Fibroblast of pulmonary artery (primary cell): ENCODE measurements around the gene ATP6AP2.
"Not testable (repeated sequence)": the region's sequence is repeated elsewhere in the genome, so short reads cannot be mapped to it uniquely, and the experiment has no call there.

Experiments used
- DNase-seq: peaks from one replicate; pipeline ENCODE4 v3.0.0-alpha.2; 2010; ENCODE audit warnings: low read depth
- H3K4me3 ChIP-seq: replicated peaks from 2 replicates; pipeline ENCODE4 v1.5.1; 2011; ENCODE audit warnings: low read depth, mild to moderate bottlenecking, control low read depth, low read length, moderate library complexity
- CTCF ChIP-seq: IDR thresholded peaks from 2 replicates; pipeline ENCODE4 v1.5.1; 2011; ENCODE audit warnings: mild to moderate bottlenecking, control low read depth, low read length, inconsistent platforms; ENCODE audit errors: missing control alignments

The ATP6AP2 gene

DNA sequence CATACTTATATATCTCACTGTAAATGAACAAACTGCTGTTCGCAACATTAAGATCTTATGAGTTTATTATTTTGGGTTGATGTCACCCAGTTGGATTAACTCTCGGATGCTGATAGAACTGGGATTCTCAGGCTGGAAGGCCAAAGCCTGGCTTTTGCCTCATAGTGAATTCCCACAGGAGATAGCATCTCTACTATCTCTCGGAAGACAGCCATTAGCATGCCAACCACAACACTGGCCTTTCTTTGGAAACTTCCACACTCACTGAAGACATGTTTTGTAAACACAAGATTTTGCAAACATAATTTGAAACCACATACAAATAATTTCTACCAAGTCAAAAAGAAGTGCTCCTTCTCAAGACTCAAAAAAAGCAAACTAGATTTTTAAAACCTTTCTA lies 4.5 kb upstream of the ATP6AP2 start:
- H3K4me3 ChIP-seq = no peak overlapping the region
- TF ChIP-seq CTCF = no peak
- no peak for DNase-seq

DNA sequence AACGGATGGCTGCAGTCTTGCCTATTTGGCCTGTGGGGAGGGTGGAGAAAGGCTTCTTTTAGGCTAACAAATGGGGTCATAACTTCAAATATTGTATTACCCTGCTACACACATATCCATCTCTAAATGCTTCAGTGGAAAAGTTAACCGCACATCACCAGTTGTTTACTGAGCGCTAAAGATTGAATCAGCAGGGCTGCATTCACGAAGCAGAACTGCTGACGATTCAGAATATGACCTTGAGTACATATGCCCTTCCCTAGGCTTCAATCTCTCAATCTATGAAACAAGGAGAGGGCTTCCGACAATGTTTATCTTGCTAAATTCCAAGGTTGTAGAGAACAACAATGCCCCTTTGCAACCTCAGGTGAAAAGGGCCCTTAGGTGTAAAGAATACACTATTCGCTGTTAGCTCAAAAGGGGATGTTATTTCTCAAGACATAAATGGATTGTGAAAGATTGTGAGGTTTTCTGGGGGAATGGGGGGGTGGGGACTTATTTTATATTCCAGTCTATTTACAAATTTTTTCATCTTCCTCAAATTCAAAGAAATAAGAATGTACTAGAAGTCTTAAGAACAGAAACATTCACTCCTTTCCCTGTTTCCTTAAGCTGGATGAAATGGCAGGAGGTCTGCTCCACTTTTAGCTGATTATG lies 2.6 kb upstream of the ATP6AP2 start:
- H3K4me3 ChIP-seq = no peak overlapping the region
- no peak for DNase-seq
- no peak for TF ChIP-seq CTCF

DNA sequence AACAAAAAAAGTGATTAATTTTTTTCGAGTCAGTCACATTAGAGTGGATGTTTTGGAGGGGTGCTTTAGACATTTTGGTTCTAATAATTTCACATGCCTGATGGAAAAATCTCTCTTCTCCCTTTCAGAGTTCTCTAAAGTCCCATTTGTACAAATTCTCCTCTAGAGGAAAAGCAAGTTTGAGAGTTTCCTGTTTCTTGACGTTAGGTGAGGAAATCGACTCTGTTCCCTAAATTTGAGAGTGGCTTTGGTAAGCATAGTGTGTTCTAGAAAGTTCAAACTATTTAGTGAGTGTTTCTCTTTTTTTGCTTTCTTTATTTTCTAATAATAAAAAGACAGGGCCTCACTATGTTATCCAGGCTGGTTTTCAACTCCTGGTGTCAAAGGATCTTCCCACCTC lies 1.6 kb upstream of the ATP6AP2 start:
- DNase-seq = no peak
- no peak overlapping the region for H3K4me3 ChIP-seq
- TF ChIP-seq CTCF = no peak

- TF ChIP-seq CTCF = no peak
- peak overlapping the region; percentile 76 for H3K4me3 ChIP-seq
- no peak for DNase-seq
Observed at GRCh38 chrX:40579900-40580536, 752 bp upstream of the ATP6AP2 start.

- peak overlapping the region; percentile 76 for H3K4me3 ChIP-seq
- no peak for TF ChIP-seq CTCF
- peak; percentile 36 for DNase-seq
Observed at GRCh38 chrX:40581336-40581920, 658 bp downstream of the ATP6AP2 start.

GRCh38 chrX:40582178-40582577 lies 1.4 kb downstream of the ATP6AP2 start:
- not testable (repeated sequence) for DNase-seq
- H3K4me3 ChIP-seq = peak overlapping the region; percentile 76

DNA sequence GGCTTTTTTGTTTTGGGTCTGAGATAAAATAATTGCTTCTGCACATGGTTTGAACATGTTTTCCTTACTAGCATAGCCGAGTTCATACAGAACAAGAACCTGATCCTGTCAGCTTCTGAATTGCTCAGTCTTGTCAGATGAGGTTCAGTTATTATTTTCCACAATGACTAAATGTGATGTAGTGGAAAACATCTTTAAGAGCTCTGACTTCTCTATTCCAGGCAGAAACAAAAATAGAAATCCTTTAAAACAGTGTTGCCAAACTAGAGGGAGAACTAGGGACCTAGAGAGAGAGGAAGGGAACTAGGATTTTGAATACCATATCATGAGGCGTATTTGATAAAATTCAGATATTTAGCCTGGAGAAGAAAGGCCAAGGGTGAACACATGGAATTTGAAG lies 2.0 kb downstream of the ATP6AP2 start:
- DNase-seq = no peak
- no peak for TF ChIP-seq CTCF
- H3K4me3 ChIP-seq = no peak overlapping the region

GRCh38 chrX:40587623-40588022 lies 6.9 kb downstream of the ATP6AP2 start:
- H3K4me3 ChIP-seq, DNase-seq: not testable (repeated sequence)

GRCh38 chrX:40589616-40590321 lies 9.0 kb downstream of the ATP6AP2 start:
- not testable (repeated sequence) for H3K4me3 ChIP-seq, DNase-seq
